Breast epithelium (tissue), 4 donors: ENCODE measurements around the gene KHDC3L. TPM values are rescaled to one million over a fixed set of nuclear protein-coding genes. Genes with fewer than 3 reads are reported as not detected.
A peak's percentile ranks its signal among the peaks of the same experiment; 100 is the strongest.

Experiments
- DNase-seq, 2 donors: peaks; one replicate each; pipeline ENCODE4 v3.0.0-alpha.2; 2019; ENCODE audit warnings: low spot score in 2 of 2
- H3K27ac ChIP-seq, 2 donors: fragments of 200-600 bp; sonication (generic) in 1 of 2; one replicate each; pipeline ENCODE4 v1.5.1; 2016 to 2019; ENCODE audit warnings: mild to moderate bottlenecking in 1 of 2
- H3K27me3 ChIP-seq, 2 donors: fragments of 200-600 bp; sonication (generic) in 1 of 2; one replicate each; pipeline versions ENCODE4 v1.5.1 to v1.6.0; 2017 to 2019; ENCODE audit warnings: control low read depth in 1 of 2, mild to moderate bottlenecking in 1 of 2
- H3K36me3 ChIP-seq: fragments of 200-600 bp; one replicate; pipeline ENCODE4 v1.5.1; 2019
- H3K4me1 ChIP-seq, 2 donors: fragments of 200-600 bp; sonication (generic); one replicate each; pipeline ENCODE4 v1.5.1; 2016 to 2019; ENCODE audit warnings: control low read depth in 1 of 2
- H3K4me3 ChIP-seq, 3 donors: fragments of 200-600 bp; sonication (generic); 1 replicate in 2 of 3; 2 replicates in 1 of 3; pipeline ENCODE4 v1.5.1; 2016 to 2019; ENCODE audit warnings: mild to moderate bottlenecking in 3 of 3, moderate library complexity in 2 of 3
- H3K9me3 ChIP-seq, 2 donors: fragments of 200-600 bp; sonication (generic) in 1 of 2; one replicate each; pipeline ENCODE4 v1.5.1; 2016 to 2019; ENCODE audit warnings: control low read depth in 1 of 2
- POLR2A ChIP-seq: fragments of 450-650 bp; IDR thresholded peaks from one replicate; pipeline ENCODE4 v1.6.1; 2016; ENCODE audit warnings: antibody characterized with exemption, mild to moderate bottlenecking, moderate library complexity
- POLR2AphosphoS5 ChIP-seq, 3 donors: sonication (generic); formaldehyde crosslinking; IDR thresholded peaks; one replicate each; pipeline ENCODE4 v1.6.1; 2017; ENCODE audit warnings: antibody characterized with exemption in 3 of 3
- intact Hi-C: fragments of 100-400 bp; cut with DNase I; formaldehyde crosslinking; loops from one replicate; pipeline ENCODE4 v1.15.1; 2023; ENCODE audit warnings: low total_unique reads
- total RNA-seq, 3 donors: library from RNA; depleted of rRNA; stranded (reverse); fragments of >200 nt; gene quantifications; one replicate each; pipeline ENCODE4 v1.1.0, GENCODE V29; 2016
- TF ChIP-seq, protein P1 (sequence below), 3 donors: fragments of 450-650 bp; IDR thresholded peaks; one replicate each; pipeline ENCODE4 v1.5.1; 2016 to 2017; ENCODE audit warnings: antibody characterized with exemption in 3 of 3, mild to moderate bottlenecking in 3 of 3, moderate library complexity in 3 of 3

Gene KHDC3L, protein sequence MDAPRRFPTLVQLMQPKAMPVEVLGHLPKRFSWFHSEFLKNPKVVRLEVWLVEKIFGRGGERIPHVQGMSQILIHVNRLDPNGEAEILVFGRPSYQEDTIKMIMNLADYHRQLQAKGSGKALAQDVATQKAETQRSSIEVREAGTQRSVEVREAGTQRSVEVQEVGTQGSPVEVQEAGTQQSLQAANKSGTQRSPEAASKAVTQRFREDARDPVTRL
- not detected for total RNA-seq

DNA sequence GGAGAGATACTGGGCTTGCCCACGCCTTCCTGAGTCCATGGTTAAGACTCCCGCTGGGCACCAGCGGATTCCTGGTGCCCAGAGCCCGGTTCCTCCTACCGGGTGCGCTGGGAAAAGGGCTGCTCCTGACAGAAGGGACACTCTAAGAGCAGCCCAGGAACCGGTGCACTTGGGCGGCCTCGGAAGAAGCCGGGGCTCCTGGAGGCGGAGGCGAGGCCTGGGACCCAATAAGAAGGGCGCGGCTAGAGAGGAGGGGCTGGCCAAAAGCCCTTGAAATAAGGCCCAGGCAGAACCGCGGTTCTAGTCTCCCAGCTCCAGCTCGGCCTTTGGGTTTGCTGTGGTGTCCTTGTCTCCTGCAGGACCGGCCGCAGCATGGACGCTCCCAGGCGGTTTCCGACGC lies at the start of gene KHDC3L:
Gene KHDC3L (plus strand): TSS at position 301 of the 400 bp plus-strand sequence. CDS start 72 bp downstream, at position 373.
- no peak for TF ChIP-seq POLR2AphosphoS5 (IDR thresholded peaks at IDR 0.05)
- TF ChIP-seq, protein P1, sequence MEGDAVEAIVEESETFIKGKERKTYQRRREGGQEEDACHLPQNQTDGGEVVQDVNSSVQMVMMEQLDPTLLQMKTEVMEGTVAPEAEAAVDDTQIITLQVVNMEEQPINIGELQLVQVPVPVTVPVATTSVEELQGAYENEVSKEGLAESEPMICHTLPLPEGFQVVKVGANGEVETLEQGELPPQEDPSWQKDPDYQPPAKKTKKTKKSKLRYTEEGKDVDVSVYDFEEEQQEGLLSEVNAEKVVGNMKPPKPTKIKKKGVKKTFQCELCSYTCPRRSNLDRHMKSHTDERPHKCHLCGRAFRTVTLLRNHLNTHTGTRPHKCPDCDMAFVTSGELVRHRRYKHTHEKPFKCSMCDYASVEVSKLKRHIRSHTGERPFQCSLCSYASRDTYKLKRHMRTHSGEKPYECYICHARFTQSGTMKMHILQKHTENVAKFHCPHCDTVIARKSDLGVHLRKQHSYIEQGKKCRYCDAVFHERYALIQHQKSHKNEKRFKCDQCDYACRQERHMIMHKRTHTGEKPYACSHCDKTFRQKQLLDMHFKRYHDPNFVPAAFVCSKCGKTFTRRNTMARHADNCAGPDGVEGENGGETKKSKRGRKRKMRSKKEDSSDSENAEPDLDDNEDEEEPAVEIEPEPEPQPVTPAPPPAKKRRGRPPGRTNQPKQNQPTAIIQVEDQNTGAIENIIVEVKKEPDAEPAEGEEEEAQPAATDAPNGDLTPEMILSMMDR (IDR thresholded peaks at IDR 0.05), result no peak
- TF ChIP-seq POLR2A, result no peak
- no peaks in the 10 kb centered on the region for H3K27me3 ChIP-seq
- H3K9me3 ChIP-seq, result peaks cover 0 to 15% of the 10 kb centered on the region in 2 donors
- no peak within 1 kb of the TSS for H3K27ac ChIP-seq
- no peak for DNase-seq
- no peak within 1 kb of the TSS for H3K4me3 ChIP-seq
- no peaks in the 10 kb centered on the region for H3K4me1 ChIP-seq
- intact Hi-C loops, result no loop called here
- H3K36me3 ChIP-seq, result no peaks in the 10 kb centered on the region

DNA sequence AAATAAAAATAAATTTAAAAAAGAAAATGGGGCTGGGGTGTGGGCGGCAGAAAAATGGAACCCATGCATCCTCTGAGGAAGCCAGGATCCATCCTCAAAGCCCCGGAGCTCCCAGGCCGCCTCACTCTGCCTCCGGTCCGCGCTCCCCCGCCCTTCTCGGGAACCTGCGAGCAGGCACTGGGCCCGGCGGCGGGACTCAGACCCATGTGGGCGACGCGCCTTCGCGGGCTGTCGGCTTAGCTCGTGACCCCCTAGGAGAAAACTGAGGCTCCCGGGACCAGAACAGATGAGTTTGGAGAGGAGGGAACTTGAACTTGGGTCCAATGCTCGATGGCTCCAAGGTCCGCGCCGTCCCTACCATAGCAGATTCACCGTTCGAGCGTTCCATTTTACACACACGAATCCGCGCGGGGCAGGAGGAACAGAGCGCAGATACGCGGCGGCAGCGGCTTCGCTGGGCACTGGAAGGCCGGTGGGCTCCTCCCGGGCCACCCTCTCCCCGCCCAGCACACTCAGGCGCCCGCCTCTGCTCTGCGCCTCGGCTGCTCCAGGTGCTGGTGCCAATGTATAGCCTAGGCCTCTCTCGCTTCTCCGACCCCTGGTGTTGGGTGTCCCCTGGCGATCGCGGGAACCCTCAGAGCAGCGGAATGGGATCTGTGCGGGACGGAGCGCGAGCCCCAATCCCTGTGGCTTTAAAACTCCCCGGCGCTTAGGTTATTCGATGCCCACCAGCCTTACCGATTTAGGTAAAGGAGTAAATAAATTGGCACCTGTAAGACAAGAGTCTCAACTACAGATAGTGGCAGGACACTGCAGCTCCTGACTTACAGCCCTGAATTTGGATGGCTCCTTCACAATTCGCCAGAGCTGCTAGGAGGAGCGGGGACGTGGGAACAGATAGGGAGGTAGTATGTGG lies 47.6 kb upstream of the KHDC3L start:
- TF ChIP-seq, protein P1 (IDR thresholded peaks at IDR 0.05), result no peak
- TF ChIP-seq POLR2AphosphoS5 (IDR thresholded peaks at IDR 0.05), result no peak
- no peak for TF ChIP-seq POLR2A
- Histone ChIP-seq H3K4me3 (peak overlapping the region in 1 of 3 donors; percentile 39), H3K9me3 (peaks cover 10 to 11% of the 10 kb centered on the region in 2 donors), H3K27me3 (peaks cover 5 to 22% of the 10 kb centered on the region in 2 donors), H3K27ac (no peak overlapping the region), H3K4me1 (no peaks in the 10 kb centered on the region), H3K36me3 (no peaks in the 10 kb centered on the region)
- no peak for DNase-seq
- intact Hi-C loops, result no loop called here

DNA sequence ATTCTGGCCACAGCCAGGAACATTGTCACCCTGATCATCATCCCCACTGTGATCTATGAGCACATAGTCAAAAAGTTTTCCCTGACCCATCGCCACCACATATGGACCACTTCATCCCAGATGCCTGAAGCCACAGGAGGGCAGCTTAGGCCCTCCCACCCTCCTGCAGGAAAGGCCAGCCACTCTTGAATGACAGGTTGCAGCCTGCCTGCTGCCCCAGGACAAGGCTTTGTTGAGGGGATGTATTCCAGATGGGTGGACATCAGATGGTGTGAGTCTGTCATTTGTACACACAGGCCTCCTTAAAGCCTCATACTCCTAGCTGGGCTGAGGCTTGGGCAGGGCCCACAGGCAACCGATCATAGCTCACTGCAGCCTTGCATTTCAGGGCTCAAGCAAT lies 39.1 kb upstream of the KHDC3L start:
- Histone ChIP-seq H3K4me1 (no peaks in the 10 kb centered on the region), H3K4me3 (no peak overlapping the region), H3K9me3 (peaks cover 6 to 14% of the 10 kb centered on the region in 2 donors), H3K27me3 (no peaks in the 10 kb centered on the region), H3K27ac (no peak overlapping the region), H3K36me3 (no peaks in the 10 kb centered on the region)
- no peak for DNase-seq
- intact Hi-C loops, result no loop called here
- TF ChIP-seq, protein P1 (IDR thresholded peaks at IDR 0.05), result no peak

DNA sequence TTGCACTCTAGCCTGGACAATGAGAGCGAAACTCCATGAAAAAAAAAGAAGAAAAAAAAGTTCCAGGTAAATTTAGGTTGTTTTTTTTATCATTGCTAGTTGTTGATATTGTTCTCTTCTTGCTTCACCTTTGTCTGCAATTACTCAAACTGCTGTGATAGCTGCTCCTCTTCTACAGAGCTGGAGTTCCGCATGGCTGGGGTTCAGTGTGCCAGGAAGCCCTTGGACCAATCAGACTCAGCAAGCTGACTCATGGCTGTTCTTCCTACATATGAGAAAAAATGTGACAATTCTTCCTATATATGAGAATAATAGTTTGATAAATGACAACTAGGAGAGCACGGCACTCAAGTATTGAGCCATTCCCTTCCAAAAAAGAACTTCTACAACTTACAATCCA lies 36.8 kb upstream of the KHDC3L start:
- no peak for DNase-seq
- intact Hi-C loops, result no loop called here
- Histone ChIP-seq H3K9me3 (no peaks in the 10 kb centered on the region), H3K36me3 (no peaks in the 10 kb centered on the region), H3K4me1 (no peaks in the 10 kb centered on the region), H3K27me3 (no peaks in the 10 kb centered on the region), H3K4me3 (no peak overlapping the region), H3K27ac (no peak overlapping the region)
- no peak for TF ChIP-seq POLR2A

DNA sequence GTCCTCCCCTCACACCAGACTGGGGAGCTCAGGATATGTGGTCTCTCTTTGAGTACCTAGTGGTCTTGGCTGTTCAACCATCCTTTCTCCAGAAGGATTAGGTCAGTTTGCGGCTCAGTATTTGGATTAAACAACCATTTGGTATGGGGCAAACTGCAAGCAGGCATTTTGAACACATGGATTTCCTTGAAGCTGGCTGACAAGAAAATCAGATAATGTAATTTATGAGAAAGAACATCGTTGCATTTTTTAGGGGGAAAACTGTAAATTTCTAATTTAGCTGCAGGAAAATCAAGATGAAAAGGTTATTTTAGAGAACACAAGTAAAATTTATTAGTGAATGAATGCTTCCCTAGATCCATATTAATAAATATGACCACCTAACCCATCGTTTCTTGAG lies 33.7 kb upstream of the KHDC3L start:
- Histone ChIP-seq H3K9me3 (no peaks in the 10 kb centered on the region), H3K4me1 (no peaks in the 10 kb centered on the region), H3K27me3 (no peaks in the 10 kb centered on the region), H3K36me3 (no peaks in the 10 kb centered on the region), H3K27ac (no peak overlapping the region), H3K4me3 (no peak overlapping the region)
- TF ChIP-seq POLR2AphosphoS5 (IDR thresholded peaks at IDR 0.05) (no peak), POLR2A (no peak)
- TF ChIP-seq, protein P1 (IDR thresholded peaks at IDR 0.05), result no peak
- DNase-seq, result no peak
- intact Hi-C loops, result no loop called here
